ENCODE data around the gene PM20D2.

DNA sequence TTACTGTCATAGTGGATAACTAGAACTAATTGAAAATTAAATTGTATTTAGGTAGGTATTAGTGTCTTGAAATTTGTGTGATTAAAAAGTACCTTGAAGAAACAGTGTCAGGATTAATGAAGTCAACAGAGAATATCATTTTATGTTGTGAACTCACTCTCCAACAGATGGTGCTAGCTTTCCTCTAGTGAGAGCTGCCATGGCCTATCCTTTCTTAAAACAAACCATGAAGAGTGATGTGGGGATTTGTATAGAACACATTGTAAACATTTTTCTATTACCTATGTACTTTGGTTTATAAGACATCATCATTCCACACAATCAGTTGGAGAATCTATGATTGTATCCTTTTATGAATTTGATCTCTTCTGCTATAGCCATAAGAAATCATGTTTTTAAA lies 23.2 kb upstream of the PM20D2 start:
- TF ChIP-seq, protein P1, sequence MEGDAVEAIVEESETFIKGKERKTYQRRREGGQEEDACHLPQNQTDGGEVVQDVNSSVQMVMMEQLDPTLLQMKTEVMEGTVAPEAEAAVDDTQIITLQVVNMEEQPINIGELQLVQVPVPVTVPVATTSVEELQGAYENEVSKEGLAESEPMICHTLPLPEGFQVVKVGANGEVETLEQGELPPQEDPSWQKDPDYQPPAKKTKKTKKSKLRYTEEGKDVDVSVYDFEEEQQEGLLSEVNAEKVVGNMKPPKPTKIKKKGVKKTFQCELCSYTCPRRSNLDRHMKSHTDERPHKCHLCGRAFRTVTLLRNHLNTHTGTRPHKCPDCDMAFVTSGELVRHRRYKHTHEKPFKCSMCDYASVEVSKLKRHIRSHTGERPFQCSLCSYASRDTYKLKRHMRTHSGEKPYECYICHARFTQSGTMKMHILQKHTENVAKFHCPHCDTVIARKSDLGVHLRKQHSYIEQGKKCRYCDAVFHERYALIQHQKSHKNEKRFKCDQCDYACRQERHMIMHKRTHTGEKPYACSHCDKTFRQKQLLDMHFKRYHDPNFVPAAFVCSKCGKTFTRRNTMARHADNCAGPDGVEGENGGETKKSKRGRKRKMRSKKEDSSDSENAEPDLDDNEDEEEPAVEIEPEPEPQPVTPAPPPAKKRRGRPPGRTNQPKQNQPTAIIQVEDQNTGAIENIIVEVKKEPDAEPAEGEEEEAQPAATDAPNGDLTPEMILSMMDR (IDR thresholded peaks at IDR 0.05) = peak in 1 of 3 donors; percentile 38
- no peak for TF ChIP-seq POLR2A (IDR thresholded peaks at IDR 0.05)
